Peyer's patch (tissue), 4 donors: ENCODE data around the gene ELOVL2.

Experiments used
- POLR2A ChIP-seq, 2 donors: fragments of 450-650 bp; IDR thresholded peaks; one replicate each; pipeline ENCODE4 v1.5.1; 2017; ENCODE audit warnings: antibody characterized with exemption in 2 of 2, mild to moderate bottlenecking in 2 of 2, moderate library complexity in 2 of 2
- TF ChIP-seq, protein P1 (sequence below), 6 experiments: fragments of 450-650 bp in 4 of 6; fragments of 200-600 bp in 2 of 6; sonication (generic) in 1 of 6; IDR thresholded peaks; one replicate each; pipeline ENCODE4 v1.5.1; 2017 to 2019; ENCODE audit warnings: antibody characterized with exemption in 6 of 6, mild to moderate bottlenecking in 3 of 6, moderate library complexity in 1 of 6

DNA sequence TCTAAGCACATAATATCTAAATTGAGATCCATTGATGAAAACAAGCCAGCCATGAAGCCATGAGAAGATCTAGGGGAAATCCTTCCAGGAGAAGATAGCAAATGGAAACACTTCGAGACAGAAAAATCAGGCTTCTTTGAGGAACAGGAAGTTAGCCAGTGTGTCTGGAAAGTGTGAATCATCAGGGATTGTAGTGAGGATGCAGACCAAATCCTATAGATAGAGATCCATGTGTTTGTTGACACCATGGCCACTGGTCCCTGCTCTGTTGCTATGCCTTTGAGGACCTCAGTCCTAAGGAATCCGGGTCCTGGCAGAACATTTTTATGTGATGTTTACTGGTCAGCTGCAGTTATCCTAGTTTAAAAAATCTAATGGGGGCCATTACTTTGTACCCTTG lies 6.6 kb upstream of the ELOVL2 start:
- TF ChIP-seq, protein P1, sequence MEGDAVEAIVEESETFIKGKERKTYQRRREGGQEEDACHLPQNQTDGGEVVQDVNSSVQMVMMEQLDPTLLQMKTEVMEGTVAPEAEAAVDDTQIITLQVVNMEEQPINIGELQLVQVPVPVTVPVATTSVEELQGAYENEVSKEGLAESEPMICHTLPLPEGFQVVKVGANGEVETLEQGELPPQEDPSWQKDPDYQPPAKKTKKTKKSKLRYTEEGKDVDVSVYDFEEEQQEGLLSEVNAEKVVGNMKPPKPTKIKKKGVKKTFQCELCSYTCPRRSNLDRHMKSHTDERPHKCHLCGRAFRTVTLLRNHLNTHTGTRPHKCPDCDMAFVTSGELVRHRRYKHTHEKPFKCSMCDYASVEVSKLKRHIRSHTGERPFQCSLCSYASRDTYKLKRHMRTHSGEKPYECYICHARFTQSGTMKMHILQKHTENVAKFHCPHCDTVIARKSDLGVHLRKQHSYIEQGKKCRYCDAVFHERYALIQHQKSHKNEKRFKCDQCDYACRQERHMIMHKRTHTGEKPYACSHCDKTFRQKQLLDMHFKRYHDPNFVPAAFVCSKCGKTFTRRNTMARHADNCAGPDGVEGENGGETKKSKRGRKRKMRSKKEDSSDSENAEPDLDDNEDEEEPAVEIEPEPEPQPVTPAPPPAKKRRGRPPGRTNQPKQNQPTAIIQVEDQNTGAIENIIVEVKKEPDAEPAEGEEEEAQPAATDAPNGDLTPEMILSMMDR (IDR thresholded peaks at IDR 0.05): no peak
- TF ChIP-seq POLR2A (IDR thresholded peaks at IDR 0.05): no peak
